HG02678 (cell line): Measurements from ENCODE around the gene DAD1.
"Not testable (repeated sequence)": the region's sequence is repeated elsewhere in the genome, so short reads cannot be mapped to it uniquely, and the experiment has no call there.

Experiments
- ATAC-seq: cut with Tn5 transposase; IDR thresholded peaks from one replicate; pipeline ENCODE4 v1.9.1; 2021; ENCODE audit warnings: mild to moderate bottlenecking, moderate library complexity; ENCODE audit not compliant: unreplicated experiment

DAD1 gene

DNA sequence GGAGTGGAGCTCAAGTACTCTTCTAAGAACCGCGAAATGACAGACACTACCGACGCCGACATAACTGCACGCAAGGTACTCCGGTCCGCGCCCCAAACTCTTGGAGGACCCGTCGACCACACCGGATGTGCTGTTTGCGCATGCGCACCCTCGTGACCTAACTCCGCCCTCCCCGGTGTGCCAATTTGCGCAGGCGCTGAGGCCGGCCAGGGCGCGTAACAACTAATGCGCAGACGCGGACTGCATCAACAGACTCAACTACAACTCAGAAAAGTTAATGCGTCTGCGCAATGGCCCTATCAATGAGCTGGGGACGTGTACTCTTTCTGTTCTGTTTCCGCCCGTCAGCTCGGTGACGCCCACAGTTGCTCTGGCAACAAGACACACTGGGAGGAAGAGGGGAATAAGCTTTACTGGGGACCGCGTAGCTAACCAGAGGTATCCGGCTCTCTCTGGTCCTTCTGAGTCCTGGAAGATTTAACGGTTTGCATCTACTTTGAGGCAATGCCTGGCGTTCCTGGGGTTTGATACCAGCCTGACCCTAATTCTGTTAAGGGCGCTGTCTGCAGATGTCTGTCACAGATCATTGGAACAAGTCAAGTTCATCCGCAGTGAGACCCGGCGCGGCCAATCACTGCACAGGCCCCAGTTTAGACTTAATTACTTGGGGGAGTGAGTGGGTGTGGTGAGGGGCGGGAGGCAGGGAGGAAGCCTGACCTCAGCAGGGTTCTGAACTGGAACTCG is at the start of gene DAD1:
Gene DAD1 (minus strand): TSS at position 129 of the 744 bp plus-strand sequence. CDS start 67 bp downstream, at position 62.
- peak; percentile 91 for ATAC-seq

DNA sequence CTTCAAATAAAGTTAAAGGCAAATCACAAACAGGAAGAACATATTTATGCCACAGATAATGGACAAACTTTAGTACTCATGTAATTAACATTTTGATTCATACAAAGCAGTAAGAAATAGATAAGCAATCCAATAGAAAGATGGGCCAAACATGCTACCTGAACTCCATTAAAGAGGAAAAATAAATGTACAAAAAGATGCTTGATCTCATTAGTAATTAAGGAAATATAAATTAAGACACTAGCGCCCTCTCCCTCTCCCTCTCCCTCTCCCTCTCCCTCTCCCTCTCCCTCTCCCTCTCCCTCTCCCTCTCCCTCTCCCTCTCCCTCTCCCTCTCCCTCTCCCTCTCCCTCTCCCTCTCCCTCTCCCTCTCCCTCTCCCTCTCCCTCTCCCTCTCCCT is 47.0 kb upstream of the DAD1 start:
- ATAC-seq = not testable (repeated sequence)

DNA sequence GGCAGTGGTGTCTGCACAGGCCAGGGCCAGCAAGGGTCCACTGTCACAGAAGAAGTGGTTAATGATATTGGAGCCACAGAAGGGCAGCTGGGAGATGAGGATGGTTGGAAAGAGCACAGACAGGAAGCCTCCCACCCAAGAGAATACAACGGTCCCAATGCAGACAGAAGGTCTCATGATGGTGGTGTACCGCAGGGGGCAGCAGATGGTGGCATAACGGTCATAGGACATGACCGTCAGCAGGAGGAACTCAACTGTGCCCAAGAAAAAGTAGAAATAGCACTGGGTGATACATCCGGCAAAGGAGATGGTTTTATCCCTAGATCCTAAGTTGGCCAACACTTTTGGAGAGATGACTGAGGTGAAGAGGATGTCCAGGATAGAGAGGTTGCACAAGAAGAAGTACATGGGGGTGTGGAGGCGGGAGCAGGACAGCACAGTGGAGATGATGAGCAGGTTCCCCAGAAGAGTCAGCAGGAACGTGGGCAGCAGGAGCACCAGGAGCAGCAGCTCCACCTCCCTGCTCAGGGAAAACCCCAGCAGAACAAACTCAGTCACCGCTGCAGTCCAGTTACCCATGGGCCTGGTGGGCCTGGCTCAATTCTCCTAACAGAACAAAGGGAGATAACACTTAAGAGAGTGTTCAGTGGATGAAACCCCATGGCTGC is 45.3 kb upstream of the DAD1 start:
- no peak for ATAC-seq

DNA sequence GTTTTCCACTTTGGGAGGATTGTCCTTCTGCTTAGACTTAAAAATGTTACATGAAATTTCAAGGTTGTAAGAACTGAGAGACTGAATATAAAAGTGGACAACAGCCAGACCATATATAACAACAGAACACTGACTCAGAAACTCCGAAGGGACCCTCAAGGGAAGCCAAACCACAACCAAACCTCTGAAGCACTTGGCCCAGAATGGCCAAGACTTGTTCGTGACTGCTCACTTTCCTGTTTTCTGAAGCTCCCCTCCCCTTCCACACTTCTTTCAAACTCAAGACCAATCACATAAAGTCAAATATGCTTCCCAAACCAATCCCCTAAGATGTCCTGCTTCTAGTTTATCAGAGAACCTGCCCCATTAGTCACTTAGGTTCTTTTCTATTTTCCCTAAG is 41.5 kb upstream of the DAD1 start:
- no peak for ATAC-seq

DNA sequence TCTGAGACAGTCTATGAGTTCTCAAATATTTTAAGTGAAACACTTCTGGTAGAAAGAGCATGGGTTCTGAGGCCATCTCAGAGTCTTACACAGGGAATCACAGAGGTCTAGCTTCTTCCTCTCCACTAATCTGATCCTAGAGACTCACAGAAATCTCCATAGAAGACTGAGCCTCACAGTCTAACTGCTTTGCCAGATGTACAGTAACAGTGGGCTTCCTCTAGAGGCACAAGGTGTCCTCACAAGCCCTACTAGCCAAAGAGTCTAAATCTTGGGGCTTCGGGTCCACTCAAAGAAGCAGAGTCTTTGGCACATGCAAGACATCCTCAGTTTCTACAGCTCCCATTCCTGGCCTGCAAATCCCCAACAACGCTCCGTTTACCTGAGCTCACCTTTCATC is 41.0 kb upstream of the DAD1 start:
- no peak for ATAC-seq

DNA sequence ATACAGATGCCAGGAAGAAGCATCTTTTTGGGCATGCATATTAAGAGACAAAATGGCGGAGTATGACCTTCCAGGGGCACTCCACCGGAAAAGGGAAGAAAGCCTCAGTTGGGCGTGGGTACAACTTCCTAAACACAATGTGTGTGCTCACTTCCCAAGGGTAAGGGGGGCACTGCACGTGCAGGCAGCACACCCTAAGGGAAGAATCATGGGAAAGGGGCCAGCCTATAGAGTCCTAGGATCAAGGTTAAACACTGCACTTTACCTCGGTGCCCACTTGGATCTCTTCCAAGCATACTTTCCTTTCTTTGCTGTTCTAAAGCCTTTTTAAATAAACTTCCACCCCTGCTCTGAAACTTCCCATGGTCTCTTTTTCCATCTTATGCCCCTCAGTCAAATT is 40.3 kb upstream of the DAD1 start:
- ATAC-seq = no peak

DNA sequence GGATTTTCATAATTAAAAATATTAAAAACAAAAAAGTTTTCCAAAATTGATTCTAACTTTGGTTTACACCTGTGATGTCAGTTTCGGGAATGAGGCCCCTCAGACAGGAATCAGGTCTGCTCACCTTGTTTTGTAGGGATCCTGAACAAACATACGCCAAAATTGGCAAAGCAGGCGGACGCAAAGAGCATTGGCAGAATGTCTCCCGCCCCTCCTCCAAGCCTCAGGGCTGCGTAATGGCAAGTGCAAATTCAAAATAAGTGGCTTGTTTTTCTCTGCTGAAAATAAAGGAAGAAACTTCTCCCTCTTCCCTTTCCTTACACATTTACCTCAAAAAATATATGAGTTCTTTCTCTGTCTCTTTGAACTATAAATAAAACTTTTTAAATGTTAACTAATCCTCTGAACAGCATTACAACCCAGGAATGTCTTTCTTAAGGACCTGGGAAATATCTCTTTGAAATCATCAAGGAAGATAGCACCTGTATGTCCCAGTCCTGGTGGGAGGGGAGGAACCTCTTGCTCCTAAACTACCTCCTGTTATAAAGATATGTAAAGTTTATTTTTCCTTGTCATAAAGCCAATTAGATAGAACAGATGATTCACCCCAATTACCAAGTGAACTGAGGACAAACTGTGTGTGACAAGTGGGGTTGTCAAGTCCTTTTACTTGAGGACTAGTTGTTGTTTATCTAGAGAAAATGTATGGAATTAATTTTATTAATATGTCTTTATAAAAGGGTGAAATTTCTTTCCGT is 38.7 kb upstream of the DAD1 start:
- ATAC-seq = no peak

DNA sequence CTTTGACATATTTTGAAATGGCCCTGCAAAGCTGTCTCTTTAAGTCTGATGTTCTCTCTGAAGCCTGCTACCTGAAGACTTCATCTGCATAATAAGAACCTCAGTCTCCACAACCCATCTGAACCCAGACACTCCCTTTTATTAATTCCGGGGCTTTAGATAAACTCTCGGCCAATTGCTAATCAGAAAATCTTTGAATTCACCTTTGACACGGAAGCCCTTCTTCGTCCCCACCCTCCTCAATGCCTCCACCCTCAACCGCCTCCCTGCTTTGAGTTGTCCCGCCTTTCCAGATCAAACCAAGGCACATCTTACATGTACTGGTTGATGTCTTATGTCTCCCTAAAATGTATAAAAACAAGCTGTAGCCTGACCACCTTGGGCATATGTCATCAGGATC is 37.6 kb upstream of the DAD1 start:
- no peak for ATAC-seq

DNA sequence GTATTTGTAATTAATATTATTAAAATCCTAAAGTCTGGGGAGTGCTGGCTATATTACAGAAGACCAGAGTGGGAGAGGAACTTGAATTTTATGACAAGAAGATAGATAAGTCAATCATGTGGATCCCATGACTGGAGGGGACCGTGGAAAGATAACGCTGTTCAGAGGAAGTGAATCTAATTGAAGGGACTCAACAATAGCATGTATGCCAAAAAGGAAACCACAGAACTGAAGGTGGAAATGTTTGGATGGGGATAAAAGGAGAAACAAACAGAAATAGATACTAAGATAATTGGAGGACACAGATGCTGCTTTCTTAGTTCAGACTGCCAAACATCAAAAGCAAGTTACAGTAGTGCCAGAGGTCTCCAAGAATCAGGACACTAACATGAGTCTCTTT is 34.0 kb upstream of the DAD1 start:
- ATAC-seq = no peak

DNA sequence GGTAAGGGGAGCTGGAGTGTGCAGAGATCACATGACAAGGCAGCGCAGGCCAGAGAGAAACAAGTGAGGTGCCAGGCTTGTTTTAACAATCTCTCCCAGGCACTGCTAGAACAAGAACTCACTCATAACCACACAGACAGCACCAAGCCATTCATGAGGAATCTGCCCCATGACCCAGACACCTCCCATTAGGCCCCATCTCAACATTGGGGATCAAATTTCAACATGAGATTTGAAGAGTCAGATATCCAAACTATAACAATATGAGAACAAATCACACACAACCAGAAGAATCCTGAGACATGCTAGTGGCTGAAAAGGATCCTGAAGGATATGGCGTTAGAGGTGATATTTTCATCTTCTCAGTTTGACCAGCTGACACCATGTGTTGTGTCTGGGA is 33.2 kb upstream of the DAD1 start:
- ATAC-seq = no peak

DNA sequence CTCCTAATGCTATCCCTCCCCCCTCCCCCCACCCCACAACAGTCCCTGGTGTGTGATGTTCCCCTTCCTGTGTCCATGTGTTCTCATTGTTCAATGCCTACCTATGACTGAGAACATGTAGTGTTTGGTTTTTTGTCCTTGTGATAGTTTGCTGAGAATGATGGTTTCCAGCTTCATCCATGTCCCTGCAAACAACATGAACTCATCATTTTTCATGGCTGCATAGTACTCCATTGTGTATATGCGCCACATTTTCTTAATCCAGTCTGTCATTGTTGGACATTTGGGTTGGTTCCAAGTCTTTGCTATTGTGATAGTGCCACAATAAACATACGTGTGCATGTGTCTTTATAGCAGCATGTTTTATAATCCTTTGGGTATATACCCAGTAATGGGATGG is 26.7 kb upstream of the DAD1 start:
- not testable (repeated sequence) for ATAC-seq

DNA sequence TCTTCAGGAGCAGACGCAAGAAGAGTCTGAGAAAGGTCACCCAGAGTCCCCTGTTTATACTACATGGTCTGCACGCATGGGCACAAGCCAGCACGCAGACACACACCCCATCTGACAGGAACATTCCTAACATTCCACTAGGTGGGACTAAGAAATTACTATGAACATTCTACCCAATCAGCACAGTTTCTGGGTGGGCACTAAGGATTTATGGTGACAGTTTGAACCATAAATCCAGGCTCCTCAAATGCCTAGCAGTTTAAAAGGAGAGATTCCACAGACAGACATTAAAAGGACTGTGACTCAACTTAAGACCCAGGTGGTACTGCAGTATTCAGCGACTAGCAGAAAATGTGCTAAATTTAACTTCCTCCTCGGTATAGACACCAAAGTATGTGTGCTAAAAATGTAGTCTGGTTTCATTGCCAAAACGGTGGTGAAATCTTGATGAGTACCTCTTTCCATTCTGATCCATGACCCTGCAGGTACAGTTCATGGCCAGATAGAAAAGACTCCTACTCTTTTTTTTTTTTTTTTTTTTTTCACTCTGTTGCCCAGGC is 25.3 kb upstream of the DAD1 start:
- ATAC-seq = no peak

DNA sequence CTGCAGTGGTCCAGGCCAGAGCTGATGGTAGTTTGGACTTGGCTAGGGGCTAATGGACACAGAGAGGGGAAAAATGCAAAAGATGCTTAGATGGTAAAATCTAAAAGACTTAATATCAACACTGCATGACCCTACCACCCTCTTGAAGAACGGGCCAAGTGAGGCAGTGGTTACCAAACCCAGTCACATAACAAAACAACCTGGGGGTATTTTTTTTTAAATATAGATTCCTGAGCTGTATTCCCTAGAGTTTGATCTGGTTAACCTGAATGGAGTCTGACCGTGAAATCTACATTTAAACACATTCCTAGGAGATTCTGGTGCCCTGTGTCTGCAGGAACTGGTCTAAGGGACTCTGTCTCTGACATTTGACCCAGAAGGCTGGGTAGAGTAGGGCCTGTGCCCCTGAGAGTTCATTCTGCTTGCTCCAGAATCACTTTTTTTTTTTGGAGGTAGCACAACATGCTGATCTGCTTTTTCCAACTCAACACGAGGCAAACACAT is 24.8 kb upstream of the DAD1 start:
- ATAC-seq = no peak

DNA sequence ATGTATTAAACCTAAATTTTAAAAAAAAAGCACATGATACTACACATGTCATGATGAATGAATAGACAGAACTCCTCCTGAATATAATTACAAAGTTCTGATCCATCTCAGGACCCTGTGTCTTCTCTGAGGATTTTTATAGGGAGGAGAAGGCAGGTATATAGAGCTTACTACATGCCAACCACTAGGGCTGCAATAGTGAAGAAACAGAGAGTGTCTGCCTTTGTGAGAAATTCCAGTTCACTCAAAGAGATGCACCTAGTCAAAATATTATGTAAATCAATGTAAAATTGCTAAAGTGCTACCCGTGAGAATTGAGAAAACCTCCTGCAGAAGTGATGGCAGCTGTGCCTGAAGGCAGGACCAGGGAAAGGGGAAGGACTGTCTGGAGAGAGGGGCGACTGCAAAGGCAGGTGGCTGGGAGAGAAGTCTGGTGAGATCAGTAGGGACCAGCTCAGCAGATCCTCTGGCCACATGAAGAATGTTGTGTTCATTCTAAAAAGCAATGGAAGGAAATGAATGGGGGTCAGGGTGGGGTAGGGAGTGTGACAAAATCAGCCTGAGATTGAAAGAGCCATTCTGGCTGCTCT is 24.2 kb upstream of the DAD1 start:
- no peak for ATAC-seq

DNA sequence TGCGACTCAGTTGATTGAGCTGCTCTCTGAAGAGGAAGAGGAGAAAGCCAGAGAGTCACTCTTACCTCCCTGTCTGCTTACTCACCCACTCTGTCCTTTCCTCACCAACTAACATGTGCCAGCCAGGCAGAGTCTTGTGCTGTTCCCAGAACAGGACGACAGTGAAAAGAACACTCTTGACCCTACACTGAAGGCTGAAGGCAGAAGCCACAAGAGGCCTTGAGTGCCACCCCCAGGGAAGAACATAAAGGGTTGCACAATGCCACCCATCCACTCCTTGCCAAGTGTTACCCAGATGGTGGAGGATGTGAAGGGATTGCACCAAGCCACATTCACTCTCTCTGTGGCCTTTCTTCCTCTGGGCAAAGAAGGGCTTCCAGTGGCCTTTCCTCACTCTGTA is 21.9 kb upstream of the DAD1 start:
- no peak for ATAC-seq

DNA sequence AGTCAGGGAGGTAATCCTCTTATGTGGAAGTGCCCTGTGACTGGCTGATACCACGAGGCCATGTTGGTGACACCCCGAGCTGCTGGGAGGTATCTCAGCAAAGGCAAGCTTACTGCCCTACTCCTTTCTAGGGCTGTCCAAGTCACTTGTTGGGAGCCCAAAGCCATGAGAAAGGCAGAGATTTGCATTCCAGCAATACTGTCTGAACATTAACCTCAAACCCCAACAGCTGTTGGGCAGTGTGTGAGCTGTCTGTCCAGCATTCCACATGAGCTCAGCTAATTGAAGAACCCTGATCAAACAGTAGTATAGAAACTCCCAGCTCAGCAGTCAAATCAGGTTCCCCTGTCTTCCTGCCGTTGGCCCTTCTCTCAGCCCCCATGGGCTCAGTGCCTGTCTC is 18.3 kb upstream of the DAD1 start:
- no peak for ATAC-seq

DNA sequence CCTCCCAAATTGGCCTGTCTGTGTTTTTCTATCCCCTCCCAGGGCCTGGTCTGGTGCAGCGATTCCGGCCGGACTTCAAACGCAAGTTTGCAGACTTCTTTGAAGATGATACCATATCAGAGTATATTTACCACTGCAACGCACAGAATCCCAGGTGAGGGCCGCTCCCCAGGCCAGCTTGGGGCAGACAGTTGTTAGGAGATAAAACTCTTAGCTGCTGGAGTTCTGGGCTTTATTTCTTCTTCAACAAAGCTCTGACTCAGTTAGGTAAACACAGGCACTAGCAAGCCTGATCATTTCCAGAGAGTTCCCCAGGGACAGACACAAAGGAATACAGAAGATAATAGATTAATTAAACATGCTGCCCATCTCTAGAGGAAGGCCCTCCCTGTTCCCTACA is 17.4 kb upstream of the DAD1 start:
- ATAC-seq = no peak

DNA sequence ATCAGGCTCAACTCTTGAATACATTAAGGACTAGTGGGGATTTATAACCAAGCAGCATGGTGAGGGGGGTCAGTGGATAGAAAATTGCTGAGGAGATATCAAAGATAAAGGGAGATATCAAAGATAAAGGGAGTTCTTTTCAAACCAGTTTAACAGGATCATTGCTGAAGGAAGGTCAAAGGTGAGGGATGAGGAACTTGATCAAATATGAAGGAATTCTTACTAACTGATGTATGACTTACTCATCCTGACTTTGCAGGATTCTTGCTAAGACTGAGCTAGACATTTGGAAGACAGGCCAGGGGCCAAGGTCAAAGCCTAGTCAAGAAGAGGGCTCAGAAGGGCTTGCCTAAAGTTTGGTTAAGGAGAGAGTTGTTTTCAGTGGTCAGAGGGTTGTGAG is 13.8 kb upstream of the DAD1 start:
- no peak for ATAC-seq

DNA sequence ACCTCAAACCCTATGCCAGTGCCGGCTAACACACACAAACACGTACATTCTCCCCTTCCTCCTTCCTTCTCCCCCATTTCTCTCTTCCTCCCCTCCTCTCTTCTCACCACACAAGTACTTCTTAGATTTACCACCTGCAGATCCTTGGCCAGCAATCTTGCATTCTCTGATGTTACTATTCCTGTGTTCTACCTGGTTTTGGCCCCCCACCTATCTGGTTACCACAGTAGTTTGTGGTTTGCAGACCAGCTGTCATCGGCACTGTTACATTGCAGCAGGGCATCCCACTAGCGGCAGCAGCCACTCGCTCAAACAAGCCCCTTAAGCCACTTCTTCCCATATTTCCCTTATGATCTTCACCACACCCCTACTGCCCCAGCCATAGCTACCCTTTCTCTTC is 13.0 kb upstream of the DAD1 start:
- ATAC-seq = no peak

DNA sequence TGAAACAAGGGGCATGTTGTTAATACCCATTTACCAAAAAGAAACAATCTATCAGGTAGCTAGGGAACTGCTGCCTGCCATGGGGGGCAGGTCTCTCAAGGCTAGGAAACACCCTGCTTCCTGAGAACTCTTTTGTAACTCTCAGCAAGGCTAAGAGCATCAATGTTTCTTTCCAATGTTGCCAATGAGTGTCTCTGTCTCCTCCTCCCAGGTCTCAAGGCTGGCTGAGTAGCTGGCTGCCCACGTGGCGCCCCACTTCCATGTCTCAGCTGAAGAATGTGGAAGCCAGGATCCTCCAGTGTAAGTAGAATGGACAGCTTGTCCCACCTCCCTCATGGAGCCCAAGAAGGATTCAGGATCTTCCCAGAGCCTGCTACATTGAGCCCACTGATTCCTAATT is 12.4 kb upstream of the DAD1 start:
- ATAC-seq = no peak

DNA sequence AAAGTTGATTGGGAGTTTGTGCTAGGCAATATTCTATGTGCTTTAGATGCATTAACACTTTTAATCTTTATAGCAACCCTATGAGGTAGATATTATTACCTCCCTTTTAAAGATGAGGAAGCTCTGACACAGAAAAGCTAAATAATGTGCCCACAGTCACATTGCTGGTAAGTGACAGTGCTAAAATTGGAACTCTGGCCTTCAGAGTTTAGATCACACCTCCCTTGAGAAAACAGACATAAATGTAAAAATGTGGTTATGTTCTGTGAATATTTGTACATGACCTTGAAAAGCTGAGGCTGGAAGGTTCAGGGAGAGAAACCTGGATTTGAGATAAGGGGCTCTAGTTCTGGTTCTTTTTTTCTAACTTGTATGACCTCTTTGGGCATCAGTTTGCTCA is 11.0 kb upstream of the DAD1 start:
- ATAC-seq = no peak
